Measurements from ENCODE around the gene ISX.

The ISX gene

DNA sequence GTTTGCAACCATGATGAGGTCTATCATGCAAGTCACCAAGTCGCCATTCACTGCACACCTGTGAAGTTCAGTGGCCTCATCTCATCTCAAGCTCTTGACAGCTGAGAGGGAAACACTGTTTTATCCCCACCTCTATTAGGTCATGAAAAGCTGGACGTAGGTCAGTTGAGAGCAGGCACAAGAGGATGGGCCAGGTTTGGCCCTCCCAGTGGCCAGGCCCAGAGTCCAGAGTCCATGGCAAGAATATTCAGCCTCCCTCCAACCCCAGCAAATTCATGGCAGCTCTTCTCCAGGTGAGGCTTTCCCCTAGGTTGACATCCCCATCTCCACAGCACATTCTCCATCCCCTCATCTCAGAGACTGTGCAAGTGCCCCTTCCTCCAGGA lies 22.0 kb upstream of the ISX start:
- DNase-seq (ENCODE audit: low read depth in 1 of 2, low spot score in 1 of 2): no peak
- TF ChIP-seq REST (IDR thresholded peaks at IDR 0.05; ENCODE audit: insufficient replicate concordance, low read depth) (no peak), GABPA (IDR thresholded peaks at IDR 0.05; ENCODE audit: low read depth) (no peak), SPI1 (IDR thresholded peaks at IDR 0.05; ENCODE audit: borderline replicate concordance, low read depth) (no peak), CTCF (IDR thresholded peaks at IDR 0.05; ENCODE audit: insufficient read depth, low read length) (no peak)
- H3K4me3 ChIP-seq (replicated peaks; ENCODE audit: insufficient read depth, low read length): no peak overlapping the region
- no peak overlapping the region for H3K27ac ChIP-seq (replicated peaks)
- H3K27me3 ChIP-seq (ENCODE audit: insufficient read depth, poor library complexity, severe bottlenecking): no peaks in the 10 kb centered on the region

DNA sequence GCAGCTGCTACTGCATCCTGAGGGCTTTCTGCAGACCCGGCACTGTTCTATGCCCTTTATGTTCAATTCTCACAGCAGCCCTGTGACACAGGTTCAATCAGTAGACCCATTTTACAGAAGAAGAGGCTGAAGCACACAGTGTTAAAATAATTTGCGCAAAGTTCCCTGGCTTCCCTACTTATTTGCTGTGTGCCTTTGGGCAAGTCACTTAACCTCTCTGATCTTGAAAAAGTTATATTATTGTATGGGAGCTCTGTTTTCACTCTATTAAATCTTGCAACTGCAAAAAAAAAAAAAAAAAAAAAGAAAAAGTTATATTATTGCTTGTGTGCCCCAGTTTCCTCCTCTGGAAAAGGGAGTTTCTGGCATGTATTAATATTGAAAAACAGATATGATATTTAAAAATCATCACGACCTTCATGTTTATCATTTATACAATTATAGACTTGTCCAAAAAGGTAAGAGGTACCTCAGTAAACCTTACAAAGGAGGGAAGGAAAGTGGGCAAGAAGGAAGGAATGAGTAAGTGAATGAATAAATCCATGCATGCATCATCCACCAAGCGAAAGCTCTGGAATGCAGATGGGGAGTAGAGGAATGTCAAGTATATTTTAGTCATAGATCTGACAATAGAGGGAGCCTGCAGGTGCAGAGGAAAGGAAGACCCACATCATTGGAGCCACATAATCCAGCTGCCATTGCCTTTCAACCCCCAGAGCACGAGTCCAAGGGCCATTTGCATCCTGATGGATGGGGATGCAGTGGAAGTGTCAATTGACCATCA lies 21.2 kb upstream of the ISX start:
- Histone ChIP-seq H3K4me3 (replicated peaks; ENCODE audit: insufficient read depth, low read length) (no peak overlapping the region), H3K27me3 (ENCODE audit: insufficient read depth, poor library complexity, severe bottlenecking) (no peaks in the 10 kb centered on the region), H3K27ac (replicated peaks) (no peak overlapping the region)
- TF ChIP-seq REST (IDR thresholded peaks at IDR 0.05; ENCODE audit: insufficient replicate concordance, low read depth): no peak
- no peak for TF ChIP-seq GABPA (IDR thresholded peaks at IDR 0.05; ENCODE audit: low read depth)
- no peak for TF ChIP-seq SPI1 (IDR thresholded peaks at IDR 0.05; ENCODE audit: borderline replicate concordance, low read depth)
- DNase-seq (ENCODE audit: low read depth in 1 of 2, low spot score in 1 of 2): no peak

DNA sequence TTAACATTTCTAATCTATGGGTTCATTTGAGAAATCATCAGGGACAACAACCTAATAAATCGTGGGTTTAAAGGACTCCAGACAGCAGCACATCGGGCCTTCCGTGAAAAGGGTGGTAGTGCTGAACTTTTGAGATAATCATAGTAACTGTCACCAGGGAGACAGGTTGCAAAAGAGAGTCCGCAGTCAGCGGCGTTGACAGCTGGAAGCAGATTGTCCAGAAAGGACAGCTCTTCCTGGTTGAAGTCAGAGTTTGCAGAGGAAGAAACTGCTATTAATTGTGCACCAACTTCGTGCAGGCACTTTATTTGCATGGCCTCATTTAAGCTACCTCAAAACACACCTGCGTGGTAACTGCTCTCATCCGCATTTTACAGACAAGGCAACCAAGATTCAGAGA lies 20.5 kb upstream of the ISX start:
- Histone ChIP-seq H3K27ac (replicated peaks) (no peak overlapping the region), H3K27me3 (ENCODE audit: insufficient read depth, poor library complexity, severe bottlenecking) (no peaks in the 10 kb centered on the region), H3K4me3 (replicated peaks; ENCODE audit: insufficient read depth, low read length) (no peak overlapping the region)
- TF ChIP-seq REST (IDR thresholded peaks at IDR 0.05; ENCODE audit: insufficient replicate concordance, low read depth) (no peak), CTCF (IDR thresholded peaks at IDR 0.05; ENCODE audit: insufficient read depth, low read length) (no peak), GABPA (IDR thresholded peaks at IDR 0.05; ENCODE audit: low read depth) (no peak), SPI1 (IDR thresholded peaks at IDR 0.05; ENCODE audit: borderline replicate concordance, low read depth) (no peak), POLR2AphosphoS5 (IDR thresholded peaks at IDR 0.05; ENCODE audit: low read depth) (no peak)
- DNase-seq (ENCODE audit: low read depth in 1 of 2, low spot score in 1 of 2): no peak

Measured in HL-60 (cell line).